T-helper 9 cell (primary cell): ENCODE results near the gene NTN4.
"Not testable (repeated sequence)": the region's sequence is repeated elsewhere in the genome, so short reads cannot be mapped to it uniquely, and the experiment has no call there.

ENCODE experiments used
- DNase-seq: peaks from one replicate; pipeline ENCODE4 v3.0.0-alpha.2; 2020

The NTN4 gene

GRCh38 chr12:95796225-95796981, 5.8 kb upstream of the NTN4 start:
- no peak for DNase-seq

- peak; percentile 27 for DNase-seq
These were observed 619 bp upstream of the NTN4 start for GRCh38 chr12:95790917-95791849.

- no peak for DNase-seq
These were observed 1.2 kb downstream of the NTN4 start for GRCh38 chr12:95789126-95790032.

GRCh38 chr12:95788637-95789036, 1.9 kb downstream of the NTN4 start:
- no peak for DNase-seq

GRCh38 chr12:95787274-95787818, 3.2 kb downstream of the NTN4 start:
- no peak for DNase-seq

- no peak for DNase-seq
These were observed 5.6 kb downstream of the NTN4 start for GRCh38 chr12:95784915-95785314.

- no peak for DNase-seq
These were observed 6.3 kb downstream of the NTN4 start for GRCh38 chr12:95784286-95784685.

GRCh38 chr12:95775466-95775865, 15.1 kb downstream of the NTN4 start:
- DNase-seq, result not testable (repeated sequence)

GRCh38 chr12:95774311-95775045, 16.1 kb downstream of the NTN4 start:
- no peak for DNase-seq

GRCh38 chr12:95773320-95773719, 17.2 kb downstream of the NTN4 start:
- no peak for DNase-seq

GRCh38 chr12:95767703-95768102, 22.9 kb downstream of the NTN4 start:
- no peak for DNase-seq

- DNase-seq, result no peak
These were observed 24.1 kb downstream of the NTN4 start for GRCh38 chr12:95766356-95767019.

GRCh38 chr12:95764848-95765247, 25.7 kb downstream of the NTN4 start:
- no peak for DNase-seq

GRCh38 chr12:95763809-95764253, 26.7 kb downstream of the NTN4 start:
- DNase-seq, result no peak

- DNase-seq, result no peak
These were observed 28.3 kb downstream of the NTN4 start for GRCh38 chr12:95762123-95762785.

- no peak for DNase-seq
These were observed 30.2 kb downstream of the NTN4 start for GRCh38 chr12:95760371-95760770.

- DNase-seq, result no peak
These were observed 30.8 kb downstream of the NTN4 start for GRCh38 chr12:95759718-95760117.

GRCh38 chr12:95759039-95759438, 31.5 kb downstream of the NTN4 start:
- no peak for DNase-seq

GRCh38 chr12:95756362-95756761, 34.2 kb downstream of the NTN4 start:
- DNase-seq, result no peak

GRCh38 chr12:95755261-95755865, 35.2 kb downstream of the NTN4 start:
- DNase-seq, result no peak
